OCI-LY7 (cell line): ENCODE data around the gene SLMAP. TPM values are rescaled to one million over a fixed set of nuclear protein-coding genes. Genes with fewer than 3 reads are reported as not detected.
"Not testable (repeated sequence)": the region's sequence is repeated elsewhere in the genome, so short reads cannot be mapped to it uniquely, and the experiment has no call there.

Experiments used
- BruUV-seq: library from RNA; stranded (reverse); fragments of 400-500 nt; replicated peaks from 2 replicates; lab custom pipeline; 2021; lab: Mats Ljungman, UMichigan
- CTCF ChIA-PET: fragments of 300-600 bp; sonication (Branson Sonifier 250); formaldehyde crosslinking; loops from one replicate; lab custom pipeline; 2022; ENCODE audit warnings: antibody characterized with exemption; ENCODE audit not compliant: unreplicated experiment; lab: Charles Lee
- POLR2A ChIA-PET: fragments of 300-600 bp; sonication (Branson Sonifier 250); formaldehyde crosslinking; loops from one replicate; lab custom pipeline; 2022; ENCODE audit warnings: antibody characterized with exemption; lab: Charles Lee
- DNase-seq: peaks from one replicate; pipeline ENCODE4 v3.0.0-alpha.2; 2015; ENCODE audit warnings: low spot score
- H2AFZ ChIP-seq: fragments of 200-600 bp; sonication (generic), shearing (Covaris generic); 2 replicates; pipeline ENCODE4 v1.6.1; 2014; ENCODE audit warnings: mild to moderate bottlenecking, antibody characterized with exemption, low read length, moderate library complexity
- H3K27ac ChIP-seq: fragments of 200-600 bp; sonication (generic); 2 replicates; pipeline ENCODE4 v1.5.1; 2014; ENCODE audit warnings: mixed run types, low read depth, mild to moderate bottlenecking, moderate library complexity, low read length, inconsistent platforms; ENCODE audit not compliant: poor library complexity, severe bottlenecking
- H3K36me3 ChIP-seq: fragments of 200-600 bp; sonication (generic); 2 replicates; pipeline ENCODE4 v1.6.1; 2014; ENCODE audit warnings: mild to moderate bottlenecking, antibody characterized with exemption, low read length, moderate library complexity, mixed read lengths; ENCODE audit not compliant: insufficient read depth
- H3K4me1 ChIP-seq: fragments of 200-600 bp; sonication (generic); 2 replicates; pipeline ENCODE4 v1.5.1; 2014; ENCODE audit warnings: mild to moderate bottlenecking, low read length; ENCODE audit not compliant: insufficient read depth, poor library complexity, severe bottlenecking
- H3K4me2 ChIP-seq: fragments of 200-600 bp; sonication (generic); 2 replicates; pipeline ENCODE4 v1.6.1; 2014; ENCODE audit warnings: mild to moderate bottlenecking, low read length
- H3K4me3 ChIP-seq: fragments of 200-600 bp; sonication (generic); 2 replicates; pipeline ENCODE4 v1.5.1; 2014; ENCODE audit warnings: mild to moderate bottlenecking, low read depth, low read length; ENCODE audit not compliant: poor library complexity, severe bottlenecking
- H3K79me2 ChIP-seq: fragments of 200-600 bp; sonication (generic); 2 replicates; pipeline ENCODE4 v1.6.1; 2016; ENCODE audit warnings: low read depth, mild to moderate bottlenecking, low read length, moderate library complexity, mixed read lengths; ENCODE audit not compliant: insufficient read depth
- H3K9me2 ChIP-seq: fragments of 200-600 bp; sonication (generic); 2 replicates; pipeline ENCODE4 v1.6.1; 2016; ENCODE audit warnings: mild to moderate bottlenecking, low read length, mixed read lengths; ENCODE audit not compliant: insufficient read depth
- H3K9me3 ChIP-seq: fragments of 200-600 bp; sonication (generic); 2 replicates; pipeline ENCODE4 v1.6.1; 2014; ENCODE audit warnings: mild to moderate bottlenecking, mixed run types, low read length, mixed read lengths
- H4K20me1 ChIP-seq: fragments of 200-600 bp; sonication (generic); 2 replicates; pipeline ENCODE4 v1.6.1; 2014; ENCODE audit warnings: mild to moderate bottlenecking, antibody characterized with exemption, low read length, moderate library complexity, mixed read lengths; ENCODE audit not compliant: insufficient read depth
- CTCF ChIP-seq: fragments of 200-600 bp; sonication (generic); conservative IDR thresholded peaks from 2 replicates; pipeline ENCODE4 v1.5.1; 2014; ENCODE audit warnings: mild to moderate bottlenecking, antibody characterized with exemption, low read length, moderate library complexity, mixed read lengths
- EZH2phosphoT487 ChIP-seq: fragments of 200-600 bp; sonication (generic); IDR thresholded peaks from 2 replicates; pipeline ENCODE4 v1.6.1; 2018; ENCODE audit warnings: low read depth, borderline replicate concordance, mild to moderate bottlenecking, mixed run types, antibody characterized with exemption, low read length, moderate library complexity, mixed read lengths
- intact Hi-C: fragments of 100-400 bp; cut with micrococcal nuclease; formaldehyde crosslinking; loops from one replicate; pipeline ENCODE4 v1.10.0; 2022; ENCODE audit not compliant: unreplicated experiment
- total RNA-seq, 2 experiments: library from RNA; depleted of rRNA in 1 of 2; stranded (reverse); fragments of >200 nt in 1 of 2; shearing (Covaris generic) in 1 of 2; gene quantifications; 2 replicates each; pipeline ENCODE4 v1.2.3, GENCODE V29; 2014 to 2022

SLMAP gene
- total RNA-seq, 2 experiments from 2014 or later: 41.6 to 68.4 TPM

- H3K27ac ChIP-seq: no peak overlapping the region
- TF ChIP-seq EZH2phosphoT487: no peak
- no peak for TF ChIP-seq CTCF
- no peaks in the 10 kb centered on the region for H3K9me2 ChIP-seq
- H4K20me1 ChIP-seq: no peaks in the 10 kb centered on the region
- ChIA-PET POLR2A (interaction anchor here (1.6 kb wide), 1 partner anchor 22 kb away, joined by 3 read pairs; no protein-coding TSS in a partner anchor), CTCF (no interaction called here)
- H3K9me3 ChIP-seq: no peaks in the 10 kb centered on the region
- no peaks in the 10 kb centered on the region for H3K4me1 ChIP-seq
- H3K4me2 ChIP-seq: no peak overlapping the region
- H2AFZ ChIP-seq: no peak overlapping the region
- intact Hi-C loops: no loop called here
- H3K79me2 ChIP-seq: no peaks in the 10 kb centered on the region
- DNase-seq: no peak
- no peak overlapping the region for H3K4me3 ChIP-seq
- peaks cover 71% of the 10 kb centered on the region for H3K36me3 ChIP-seq
- no TSS peak for BruUV-seq
These were observed 107.3 kb downstream of the SLMAP start for GRCh38 chr3:57863380-57863779.

GRCh38 chr3:57864853-57865252, 108.7 kb downstream of the SLMAP start:
- peaks cover 63% of the 10 kb centered on the region for H3K36me3 ChIP-seq
- intact Hi-C loops: no loop called here
- H2AFZ ChIP-seq: no peak overlapping the region
- H3K27ac ChIP-seq: no peak overlapping the region
- H3K4me1 ChIP-seq: no peaks in the 10 kb centered on the region
- CTCF ChIA-PET: no interaction called here
- TF ChIP-seq CTCF (peak; percentile 70), EZH2phosphoT487 (no peak)
- H4K20me1 ChIP-seq: no peaks in the 10 kb centered on the region
- POLR2A ChIA-PET: interaction anchor here (1.0 kb wide), 1 partner anchor 33 kb away, joined by 3 read pairs; no protein-coding TSS in a partner anchor
- H3K9me2 ChIP-seq: no peaks in the 10 kb centered on the region
- BruUV-seq: no TSS peak
- no peak overlapping the region for H3K4me2 ChIP-seq
- H3K9me3 ChIP-seq: no peaks in the 10 kb centered on the region
- peak; percentile 8 for DNase-seq
- H3K4me3 ChIP-seq: no peak overlapping the region
- H3K79me2 ChIP-seq: no peaks in the 10 kb centered on the region

GRCh38 chr3:57869110-57869509, 113.0 kb downstream of the SLMAP start:
- POLR2A ChIA-PET: interaction anchor here (0.5 to 0.9 kb wide), 2 partner anchors 179 to 380 kb away, joined by 3 to 4 read pairs; no protein-coding TSS in a partner anchor
- H3K79me2 ChIP-seq, H2AFZ ChIP-seq, intact Hi-C loops, H3K4me1 ChIP-seq, H3K9me3 ChIP-seq, H3K4me2 ChIP-seq, H4K20me1 ChIP-seq, BruUV-seq, CTCF ChIA-PET, H3K9me2 ChIP-seq, DNase-seq, H3K27ac ChIP-seq, H3K4me3 ChIP-seq: not testable (repeated sequence)
- H3K36me3 ChIP-seq: peaks cover 62% of the 10 kb centered on the region
